HFFc6 (cell line): ENCODE measurements around the gene TMEM132D. TPM values are rescaled to one million over a fixed set of nuclear protein-coding genes. Genes with fewer than 3 reads are reported as not detected.

Experiments used
- DNase-seq: peaks from one replicate; pipeline ENCODE4 v3.0.0-alpha.2; 2018
- H3K27ac Mint-ChIP-seq: 2 replicates; pipeline ENCODE4 v1.8.0; 2020; ENCODE audit warnings: mild to moderate bottlenecking, mixed read lengths
- H3K27me3 Mint-ChIP-seq: 2 replicates; pipeline ENCODE4 v1.8.0; 2021; ENCODE audit warnings: mild to moderate bottlenecking, moderate library complexity, mixed read lengths; ENCODE audit not compliant: insufficient read depth
- H3K36me3 Mint-ChIP-seq: 2 replicates; pipeline ENCODE4 v1.8.0; 2021; ENCODE audit warnings: low read depth, mixed read lengths
- H3K4me1 Mint-ChIP-seq: 2 replicates; pipeline ENCODE4 v1.8.0; 2020; ENCODE audit warnings: low read depth, mixed read lengths
- H3K4me3 Mint-ChIP-seq: 2 replicates; pipeline ENCODE4 v1.8.0; 2020; ENCODE audit warnings: mild to moderate bottlenecking, moderate library complexity, mixed read lengths
- H3K9me3 Mint-ChIP-seq: 2 replicates; pipeline ENCODE4 v1.8.0; 2020; ENCODE audit warnings: mild to moderate bottlenecking, mixed read lengths
- total RNA-seq, 6 experiments: library from RNA; stranded (reverse); fragmentation: NEBNext Ultra II Directional; extraction: Animal tissue kit (Norgen Biotek cat#: 25700); gene quantifications; 2 replicates in 1 of 6; 3 replicates in 5 of 6; pipeline ENCODE4 v1.2.3, GENCODE V29; 2021
- TF ChIP-seq, protein P1 (sequence below): fragments of 200-600 bp; sonication (generic); IDR thresholded peaks from 2 replicates; pipeline ENCODE4 v1.5.0; 2021; ENCODE audit warnings: antibody characterized with exemption, mild to moderate bottlenecking

TMEM132D gene
- total RNA-seq, 6 experiments from 2014 or later: not detected

- TF ChIP-seq, protein P1, sequence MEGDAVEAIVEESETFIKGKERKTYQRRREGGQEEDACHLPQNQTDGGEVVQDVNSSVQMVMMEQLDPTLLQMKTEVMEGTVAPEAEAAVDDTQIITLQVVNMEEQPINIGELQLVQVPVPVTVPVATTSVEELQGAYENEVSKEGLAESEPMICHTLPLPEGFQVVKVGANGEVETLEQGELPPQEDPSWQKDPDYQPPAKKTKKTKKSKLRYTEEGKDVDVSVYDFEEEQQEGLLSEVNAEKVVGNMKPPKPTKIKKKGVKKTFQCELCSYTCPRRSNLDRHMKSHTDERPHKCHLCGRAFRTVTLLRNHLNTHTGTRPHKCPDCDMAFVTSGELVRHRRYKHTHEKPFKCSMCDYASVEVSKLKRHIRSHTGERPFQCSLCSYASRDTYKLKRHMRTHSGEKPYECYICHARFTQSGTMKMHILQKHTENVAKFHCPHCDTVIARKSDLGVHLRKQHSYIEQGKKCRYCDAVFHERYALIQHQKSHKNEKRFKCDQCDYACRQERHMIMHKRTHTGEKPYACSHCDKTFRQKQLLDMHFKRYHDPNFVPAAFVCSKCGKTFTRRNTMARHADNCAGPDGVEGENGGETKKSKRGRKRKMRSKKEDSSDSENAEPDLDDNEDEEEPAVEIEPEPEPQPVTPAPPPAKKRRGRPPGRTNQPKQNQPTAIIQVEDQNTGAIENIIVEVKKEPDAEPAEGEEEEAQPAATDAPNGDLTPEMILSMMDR: no peak
- peaks cover 52% of the 10 kb centered on the region for H3K9me3 Mint-ChIP-seq
- no peaks in the 10 kb centered on the region; the same call in 1 of the 2 replicates for H3K27me3 Mint-ChIP-seq
- DNase-seq: no peak
- H3K36me3 Mint-ChIP-seq: peaks cover 3% of the 10 kb centered on the region; the same call in 1 of the 2 replicates
- H3K27ac Mint-ChIP-seq: no peak overlapping the region
- H3K4me1 Mint-ChIP-seq: no peaks in the 10 kb centered on the region
- no peak overlapping the region for H3K4me3 Mint-ChIP-seq
Measured at GRCh38 chr12:129831294-129831693, 72.5 kb downstream of the TMEM132D start.

DNA sequence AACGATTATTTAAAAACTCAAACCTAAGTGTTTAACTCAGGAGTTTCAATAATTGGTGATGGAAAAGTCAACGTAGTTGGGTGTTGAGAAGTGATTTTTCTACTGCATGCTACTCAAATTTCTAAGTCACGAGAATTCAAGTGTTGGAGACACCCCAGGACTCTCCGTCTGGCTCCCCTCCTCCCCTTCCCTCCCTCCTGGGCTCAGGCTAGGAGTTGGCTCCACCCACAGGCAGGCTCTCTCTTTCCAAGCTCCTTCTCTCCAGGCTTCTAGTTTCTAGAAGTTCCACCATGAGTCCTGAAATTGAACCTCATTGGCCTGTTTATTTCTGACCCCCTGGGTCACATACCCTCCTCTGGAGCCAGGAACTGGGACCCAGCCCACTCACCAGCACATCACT, 73.0 kb downstream of the TMEM132D start:
- Mint-ChIP-seq H3K4me1 (no peaks in the 10 kb centered on the region), H3K9me3 (peaks cover 55% of the 10 kb centered on the region), H3K36me3 (peaks cover 3% of the 10 kb centered on the region; the same call in 1 of the 2 replicates), H3K4me3 (no peak overlapping the region), H3K27me3 (no peaks in the 10 kb centered on the region; the same call in 1 of the 2 replicates), H3K27ac (no peak overlapping the region)
- no peak for DNase-seq
- TF ChIP-seq, protein P1: no peak

DNA sequence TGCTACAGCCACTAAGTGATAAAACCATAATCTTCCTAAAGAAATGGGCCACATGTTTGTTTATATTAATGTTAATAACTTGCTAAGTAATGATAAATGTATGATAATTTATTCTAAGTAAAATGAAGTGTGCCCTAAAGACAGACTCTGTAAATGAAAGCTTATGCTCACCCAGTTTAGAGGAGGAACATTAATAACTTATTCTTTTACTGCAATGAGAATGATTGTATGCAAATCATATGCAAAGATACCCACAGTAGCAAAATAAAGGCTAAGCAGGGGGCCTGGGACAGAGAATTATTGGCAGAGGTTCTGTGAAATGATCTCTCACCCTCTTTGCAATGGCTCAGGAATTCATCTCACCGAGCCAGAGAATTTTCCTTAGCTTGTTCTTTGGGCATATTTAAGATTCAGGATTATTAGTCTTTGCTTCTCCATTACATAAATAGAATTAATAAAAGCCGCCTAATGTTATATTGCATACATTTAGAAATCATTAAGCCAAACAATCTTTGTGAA, 75.9 kb downstream of the TMEM132D start:
- H3K27ac Mint-ChIP-seq: no peak overlapping the region
- H3K27me3 Mint-ChIP-seq: no peaks in the 10 kb centered on the region
- no peak for DNase-seq
- H3K4me1 Mint-ChIP-seq: no peaks in the 10 kb centered on the region
- no peak overlapping the region for H3K4me3 Mint-ChIP-seq
- TF ChIP-seq, protein P1: no peak
- peaks cover 57% of the 10 kb centered on the region for H3K9me3 Mint-ChIP-seq
- peaks cover 3% of the 10 kb centered on the region; the same call in 1 of the 2 replicates for H3K36me3 Mint-ChIP-seq

DNA sequence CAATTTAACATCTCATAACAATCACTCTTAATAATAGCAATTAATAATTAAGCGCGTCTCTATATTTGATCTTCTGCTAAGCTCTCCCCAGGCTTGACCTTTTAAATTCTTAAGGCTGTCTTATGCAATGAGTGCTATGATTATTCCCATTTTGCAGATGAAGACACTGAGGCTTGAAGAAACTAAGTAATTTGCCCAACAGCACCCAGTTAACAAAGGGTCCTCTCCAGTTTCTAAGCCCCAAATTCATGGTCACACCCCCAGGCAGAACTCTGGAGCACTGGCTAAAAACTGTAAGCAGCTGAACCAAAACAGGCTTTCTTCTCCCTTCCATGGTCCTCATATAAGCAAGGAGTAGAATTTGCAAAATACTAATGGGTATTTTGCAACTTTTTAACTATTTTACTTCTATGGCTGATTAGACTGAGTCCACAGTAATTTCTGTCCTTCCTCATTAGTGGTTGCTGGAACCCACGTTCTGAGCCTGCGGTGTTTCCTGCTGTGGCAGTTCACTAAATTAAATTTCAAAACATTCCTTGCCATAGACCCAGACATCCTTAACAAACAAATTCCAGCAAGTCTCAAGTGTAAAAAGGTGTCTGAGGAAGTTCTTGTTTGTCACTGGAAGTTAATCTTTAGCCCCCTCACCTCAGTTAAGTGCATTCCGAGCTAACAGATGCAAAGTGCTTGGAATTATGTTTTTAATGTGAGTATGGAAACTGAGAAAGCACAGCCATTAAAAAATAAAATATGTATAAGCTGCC, 76.5 kb downstream of the TMEM132D start:
- Mint-ChIP-seq H3K36me3 (peaks cover 3% of the 10 kb centered on the region; the same call in 1 of the 2 replicates), H3K4me3 (no peak overlapping the region), H3K4me1 (no peaks in the 10 kb centered on the region), H3K9me3 (peaks cover 58% of the 10 kb centered on the region), H3K27ac (no peak overlapping the region), H3K27me3 (no peaks in the 10 kb centered on the region)
- TF ChIP-seq, protein P1: no peak
- DNase-seq: no peak

- TF ChIP-seq, protein P1: no peak
- no peak overlapping the region for H3K4me3 Mint-ChIP-seq
- H3K27ac Mint-ChIP-seq: no peak overlapping the region
- peaks cover 9% of the 10 kb centered on the region; the same call in 1 of the 2 replicates for H3K36me3 Mint-ChIP-seq
- DNase-seq: no peak
- H3K4me1 Mint-ChIP-seq: no peaks in the 10 kb centered on the region
- no peaks in the 10 kb centered on the region for H3K27me3 Mint-ChIP-seq
- peaks cover 65% of the 10 kb centered on the region for H3K9me3 Mint-ChIP-seq
Measured at GRCh38 chr12:129826273-129826672, 77.6 kb downstream of the TMEM132D start.
